ENCODE data around the gene NAGK. TPM values are rescaled to one million over a fixed set of nuclear protein-coding genes. Genes with fewer than 3 reads are reported as not detected.
"Not testable (repeated sequence)": the region's sequence is repeated elsewhere in the genome, so short reads cannot be mapped to it uniquely, and the experiment has no call there.

NAGK gene
- total RNA-seq, 1 donor from 2014 or later, result 138 TPM

- no peak for DNase-seq (ENCODE audit: low read depth)
- no peak for TF ChIP-seq CTCF (IDR thresholded peaks at IDR 0.05; ENCODE audit: insufficient read depth, low read length, poor library complexity, severe bottlenecking)
- peaks cover 1% of the 10 kb centered on the region for H3K36me3 ChIP-seq (ENCODE audit: control insufficient read depth, insufficient read depth, low read length)
- no peaks in the 10 kb centered on the region for H3K27me3 ChIP-seq (ENCODE audit: control insufficient read depth, insufficient read depth, low read length)
- H3K4me3 ChIP-seq (ENCODE audit: low read depth, low read length), result no peak overlapping the region
Observed at GRCh38 chr2:71073475-71073874, 5.0 kb downstream of the NAGK start.

GRCh38 chr2:71074893-71075395, 6.5 kb downstream of the NAGK start:
- no peak overlapping the region for H3K4me3 ChIP-seq (ENCODE audit: low read depth, low read length)
- no peak for TF ChIP-seq CTCF (IDR thresholded peaks at IDR 0.05; ENCODE audit: insufficient read depth, low read length, poor library complexity, severe bottlenecking)
- H3K27me3 ChIP-seq (ENCODE audit: control insufficient read depth, insufficient read depth, low read length), result no peaks in the 10 kb centered on the region
- no peak for DNase-seq (ENCODE audit: low read depth)
- H3K36me3 ChIP-seq (ENCODE audit: control insufficient read depth, insufficient read depth, low read length), result peaks cover 1% of the 10 kb centered on the region

GRCh38 chr2:71078624-71079023, 10.2 kb downstream of the NAGK start:
- no peak for TF ChIP-seq CTCF (IDR thresholded peaks at IDR 0.05; ENCODE audit: insufficient read depth, low read length, poor library complexity, severe bottlenecking)
- H3K27me3 ChIP-seq (ENCODE audit: control insufficient read depth, insufficient read depth, low read length), result no peaks in the 10 kb centered on the region
- DNase-seq (ENCODE audit: low read depth), result no peak
- H3K4me3 ChIP-seq (ENCODE audit: low read depth, low read length), result no peak overlapping the region
- H3K36me3 ChIP-seq (ENCODE audit: control insufficient read depth, insufficient read depth, low read length), result peaks cover 1% of the 10 kb centered on the region

GRCh38 chr2:71082402-71083252, 14.2 kb downstream of the NAGK start:
- DNase-seq (ENCODE audit: low read depth), result no peak
- no peaks in the 10 kb centered on the region for H3K27me3 ChIP-seq (ENCODE audit: control insufficient read depth, insufficient read depth, low read length)
- H3K36me3 ChIP-seq (ENCODE audit: control insufficient read depth, insufficient read depth, low read length), result no peaks in the 10 kb centered on the region
- no peak overlapping the region for H3K4me3 ChIP-seq (ENCODE audit: low read depth, low read length)
- TF ChIP-seq CTCF (IDR thresholded peaks at IDR 0.05; ENCODE audit: insufficient read depth, low read length, poor library complexity, severe bottlenecking), result no peak

GRCh38 chr2:71083297-71083696, 14.8 kb downstream of the NAGK start:
- DNase-seq (ENCODE audit: low read depth); H3K36me3 ChIP-seq (ENCODE audit: control insufficient read depth, insufficient read depth, low read length); H3K27me3 ChIP-seq (ENCODE audit: control insufficient read depth, insufficient read depth, low read length); H3K4me3 ChIP-seq (ENCODE audit: low read depth, low read length): not testable (repeated sequence)

GRCh38 chr2:71083752-71084312, 15.4 kb downstream of the NAGK start:
- H3K4me3 ChIP-seq (ENCODE audit: low read depth, low read length); H3K27me3 ChIP-seq (ENCODE audit: control insufficient read depth, insufficient read depth, low read length); DNase-seq (ENCODE audit: low read depth); H3K36me3 ChIP-seq (ENCODE audit: control insufficient read depth, insufficient read depth, low read length): not testable (repeated sequence)

- H3K36me3 ChIP-seq (ENCODE audit: control insufficient read depth, insufficient read depth, low read length); DNase-seq (ENCODE audit: low read depth); H3K27me3 ChIP-seq (ENCODE audit: control insufficient read depth, insufficient read depth, low read length); H3K4me3 ChIP-seq (ENCODE audit: low read depth, low read length): not testable (repeated sequence)
Observed at GRCh38 chr2:71085325-71086003, 17.0 kb downstream of the NAGK start.

GRCh38 chr2:71089475-71089874, 21.0 kb downstream of the NAGK start:
- H3K36me3 ChIP-seq (ENCODE audit: control insufficient read depth, insufficient read depth, low read length); H3K27me3 ChIP-seq (ENCODE audit: control insufficient read depth, insufficient read depth, low read length); H3K4me3 ChIP-seq (ENCODE audit: low read depth, low read length); DNase-seq (ENCODE audit: low read depth): not testable (repeated sequence)

GRCh38 chr2:71091808-71092207, 23.4 kb downstream of the NAGK start:
- not testable (repeated sequence) for H3K4me3 ChIP-seq (ENCODE audit: low read depth, low read length); H3K36me3 ChIP-seq (ENCODE audit: control insufficient read depth, insufficient read depth, low read length); DNase-seq (ENCODE audit: low read depth); H3K27me3 ChIP-seq (ENCODE audit: control insufficient read depth, insufficient read depth, low read length)

Data from kidney epithelial cell (primary cell).